ENCODE results near the gene SAMD13. TPM values are rescaled to one million over a fixed set of nuclear protein-coding genes. Genes with fewer than 3 reads are reported as not detected.
A peak's percentile ranks its signal among the peaks of the same experiment; 100 is the strongest.
"Not testable (repeated sequence)": the region's sequence is repeated elsewhere in the genome, so short reads cannot be mapped to it uniquely, and the experiment has no call there.

SAMD13 gene
- total RNA-seq, 2 experiments from 2014 or later, result 1.0 to 1.2 TPM

GRCh38 chr1:84267476-84267875 lies 34.0 kb upstream of the SAMD13 start:
- Mint-ChIP-seq H3K4me1 (peaks cover 13% of the 10 kb centered on the region), H3K27ac (no peak overlapping the region), H3K4me3 (no peak overlapping the region), H3K36me3 (ENCODE audit: low read depth) (no peaks in the 10 kb centered on the region), H3K27me3 (no peaks in the 10 kb centered on the region), H3K9me3 (ENCODE audit: low read depth) (no peaks in the 10 kb centered on the region)
- ATAC-seq (no peak), DNase-seq (no peak)
- POLR2A ChIA-PET, result no interaction called here
- intact Hi-C loops (cut with DNase I, micrococcal nuclease), result no loop called here
- CTCF ChIA-PET, result no interaction called here

GRCh38 chr1:84268346-84268745 lies 33.2 kb upstream of the SAMD13 start:
- no peaks in the 10 kb centered on the region for H3K36me3 Mint-ChIP-seq (ENCODE audit: low read depth)
- no peaks in the 10 kb centered on the region for H3K27me3 Mint-ChIP-seq
- DNase-seq (no peak), ATAC-seq (no peak)
- no peak overlapping the region for H3K27ac Mint-ChIP-seq
- POLR2A ChIA-PET, result no interaction called here
- peaks cover 13% of the 10 kb centered on the region for H3K4me1 Mint-ChIP-seq
- CTCF ChIA-PET, result interaction anchor here (0.8 to 1.4 kb wide), 2 partner anchors 11 to 165 kb away, joined by 3 to 4 read pairs; no protein-coding TSS in a partner anchor
- no peaks in the 10 kb centered on the region for H3K9me3 Mint-ChIP-seq (ENCODE audit: low read depth)
- H3K4me3 Mint-ChIP-seq, result no peak overlapping the region
- intact Hi-C loops (cut with DNase I, micrococcal nuclease), result no loop called here

- ChIA-PET CTCF (no interaction called here), POLR2A (no interaction called here)
- no peak overlapping the region for H3K27ac Mint-ChIP-seq
- H3K4me3 Mint-ChIP-seq, result no peak overlapping the region
- ATAC-seq (no peak), DNase-seq (no peak)
- H3K9me3 Mint-ChIP-seq (ENCODE audit: low read depth), result no peaks in the 10 kb centered on the region
- peaks cover 13% of the 10 kb centered on the region for H3K4me1 Mint-ChIP-seq
- intact Hi-C loops (cut with DNase I, micrococcal nuclease), result no loop called here
- H3K36me3 Mint-ChIP-seq (ENCODE audit: low read depth), result no peaks in the 10 kb centered on the region
- H3K27me3 Mint-ChIP-seq, result no peaks in the 10 kb centered on the region
These were observed 32.2 kb upstream of the SAMD13 start for GRCh38 chr1:84269306-84269705.

GRCh38 chr1:84271441-84272151 lies 29.9 kb upstream of the SAMD13 start:
- DNase-seq (no peak), ATAC-seq (peak; percentile 39)
- no peaks in the 10 kb centered on the region for H3K36me3 Mint-ChIP-seq (ENCODE audit: low read depth)
- POLR2A ChIA-PET, result interaction anchor here (0.6 kb wide), 1 partner anchor 91 kb away, joined by 5 read pairs; no protein-coding TSS in a partner anchor
- H3K9me3 Mint-ChIP-seq (ENCODE audit: low read depth), result no peaks in the 10 kb centered on the region
- H3K4me3 Mint-ChIP-seq, result no peak overlapping the region
- H3K27ac Mint-ChIP-seq, result peak overlapping the region; percentile 7
- no peaks in the 10 kb centered on the region for H3K27me3 Mint-ChIP-seq
- CTCF ChIA-PET, result no interaction called here
- intact Hi-C loops (cut with DNase I, micrococcal nuclease), result no loop called here
- H3K4me1 Mint-ChIP-seq, result peaks cover 13% of the 10 kb centered on the region

GRCh38 chr1:84272401-84272800 lies 29.1 kb upstream of the SAMD13 start:
- Mint-ChIP-seq H3K27ac (no peak overlapping the region), H3K4me1 (peaks cover 13% of the 10 kb centered on the region), H3K27me3 (no peaks in the 10 kb centered on the region), H3K9me3 (ENCODE audit: low read depth) (no peaks in the 10 kb centered on the region), H3K36me3 (ENCODE audit: low read depth) (no peaks in the 10 kb centered on the region), H3K4me3 (no peak overlapping the region)
- ChIA-PET CTCF (no interaction called here), POLR2A (no interaction called here)
- intact Hi-C loops (cut with DNase I, micrococcal nuclease), result no loop called here
- ATAC-seq (no peak), DNase-seq (no peak)

GRCh38 chr1:84277343-84278059 lies 24.0 kb upstream of the SAMD13 start:
- no peaks in the 10 kb centered on the region for H3K27me3 Mint-ChIP-seq
- no peaks in the 10 kb centered on the region for H3K9me3 Mint-ChIP-seq (ENCODE audit: low read depth)
- no peaks in the 10 kb centered on the region for H3K36me3 Mint-ChIP-seq (ENCODE audit: low read depth)
- no peak overlapping the region for H3K4me3 Mint-ChIP-seq
- no peak for ATAC-seq
- peaks cover 4% of the 10 kb centered on the region for H3K4me1 Mint-ChIP-seq
- no peak for DNase-seq
- ChIA-PET CTCF (no interaction called here), POLR2A (no interaction called here)
- H3K27ac Mint-ChIP-seq, result no peak overlapping the region
- intact Hi-C loops (cut with DNase I, micrococcal nuclease), result no loop called here

GRCh38 chr1:84278905-84279304 lies 22.6 kb upstream of the SAMD13 start:
- Mint-ChIP-seq H3K4me3 (no peak overlapping the region), H3K27ac (no peak overlapping the region)
- CTCF ChIA-PET, result no interaction called here

GRCh38 chr1:84280912-84281311 lies 20.6 kb upstream of the SAMD13 start:
- Mint-ChIP-seq H3K27ac (no peak overlapping the region), H3K27me3 (peaks cover 11% of the 10 kb centered on the region), H3K9me3 (ENCODE audit: low read depth) (no peaks in the 10 kb centered on the region), H3K36me3 (ENCODE audit: low read depth) (no peaks in the 10 kb centered on the region), H3K4me3 (no peak overlapping the region), H3K4me1 (peaks cover 4% of the 10 kb centered on the region)
- ChIA-PET POLR2A (no interaction called here), CTCF (interaction anchor here (0.6 kb wide), 1 partner anchor 69 kb away, joined by 3 read pairs; no protein-coding TSS in a partner anchor)
- intact Hi-C loops (cut with DNase I, micrococcal nuclease), result no loop called here
- ATAC-seq (no peak), DNase-seq (no peak)

More at GRCh38 chr1:84278905-84279304, 22.6 kb upstream of the SAMD13 start:
- intact Hi-C loops (cut with DNase I, micrococcal nuclease), result no loop called here
- POLR2A ChIA-PET, result no interaction called here
- H3K27me3 Mint-ChIP-seq, result peaks cover 4% of the 10 kb centered on the region
- no peaks in the 10 kb centered on the region for H3K36me3 Mint-ChIP-seq (ENCODE audit: low read depth)
- no peaks in the 10 kb centered on the region for H3K9me3 Mint-ChIP-seq (ENCODE audit: low read depth)
- ATAC-seq, result no peak
- peaks cover 4% of the 10 kb centered on the region for H3K4me1 Mint-ChIP-seq
- DNase-seq, result no peak

GRCh38 chr1:84282780-84283333 lies 18.7 kb upstream of the SAMD13 start:
- DNase-seq (no peak), ATAC-seq (no peak)
- Mint-ChIP-seq H3K9me3 (ENCODE audit: low read depth) (peaks cover 17% of the 10 kb centered on the region), H3K4me3 (no peak overlapping the region), H3K27ac (no peak overlapping the region), H3K27me3 (peaks cover 13% of the 10 kb centered on the region), H3K36me3 (ENCODE audit: low read depth) (peaks cover 3% of the 10 kb centered on the region), H3K4me1 (peaks cover 2% of the 10 kb centered on the region)
- intact Hi-C loops (cut with DNase I, micrococcal nuclease), result no loop called here
- POLR2A ChIA-PET, result no interaction called here
- CTCF ChIA-PET, result no interaction called here

- DNase-seq (no peak), ATAC-seq (no peak)
- intact Hi-C loops (cut with DNase I, micrococcal nuclease), result no loop called here
- Mint-ChIP-seq H3K36me3 (ENCODE audit: low read depth) (peaks cover 3% of the 10 kb centered on the region), H3K9me3 (ENCODE audit: low read depth) (peaks cover 17% of the 10 kb centered on the region), H3K27ac (no peak overlapping the region), H3K27me3 (peaks cover 13% of the 10 kb centered on the region), H3K4me3 (no peak overlapping the region), H3K4me1 (no peaks in the 10 kb centered on the region)
- ChIA-PET POLR2A (no interaction called here), CTCF (no interaction called here)
These were observed 18.1 kb upstream of the SAMD13 start for GRCh38 chr1:84283381-84283780.

GRCh38 chr1:84286071-84286470 lies 15.4 kb upstream of the SAMD13 start:
- intact Hi-C loops (cut with DNase I, micrococcal nuclease), result no loop called here
- ChIA-PET POLR2A (no interaction called here), CTCF (no interaction called here)
- DNase-seq, result no peak
- Mint-ChIP-seq H3K4me3 (no peak overlapping the region), H3K9me3 (ENCODE audit: low read depth) (peaks cover 17% of the 10 kb centered on the region), H3K4me1 (no peaks in the 10 kb centered on the region), H3K27me3 (peaks cover 13% of the 10 kb centered on the region), H3K36me3 (ENCODE audit: low read depth) (peaks cover 3% of the 10 kb centered on the region), H3K27ac (no peak overlapping the region)
- ATAC-seq, result no peak

GRCh38 chr1:84287389-84287788 lies 14.1 kb upstream of the SAMD13 start:
- H3K4me1 Mint-ChIP-seq; POLR2A ChIA-PET; ATAC-seq; H3K4me3 Mint-ChIP-seq; intact Hi-C loops (cut with DNase I, micrococcal nuclease); H3K27ac Mint-ChIP-seq; H3K36me3 Mint-ChIP-seq (ENCODE audit: low read depth): not testable (repeated sequence)
- H3K9me3 Mint-ChIP-seq (ENCODE audit: low read depth), result peaks cover 17% of the 10 kb centered on the region
- CTCF ChIA-PET, result interaction anchor here (0.6 kb wide), 1 partner anchor 27 kb away, joined by 3 read pairs; no protein-coding TSS in a partner anchor
- peaks cover 17% of the 10 kb centered on the region for H3K27me3 Mint-ChIP-seq
- DNase-seq, result peak; percentile 10

Measured in activated CD4-positive, alpha-beta T cell treated with anti-CD3 and anti-CD28 coated beads for 36 hours (primary cell).